Skeletal muscle cell (primary cell): Measurements from ENCODE around the gene KISS1.
"Not testable (repeated sequence)": the region's sequence is repeated elsewhere in the genome, so short reads cannot be mapped to it uniquely, and the experiment has no call there.

Experiments
- DNase-seq: peaks from one replicate; pipeline ENCODE4 v3.0.0-alpha.2; 2010; ENCODE audit warnings: low read depth
- H3K4me3 ChIP-seq: 2 replicates; pipeline ENCODE4 v1.5.1; 2011; ENCODE audit warnings: low read depth, mild to moderate bottlenecking, control low read depth, low read length, moderate library complexity

Gene KISS1

GRCh38 chr1:204196068-204196795 lies at the start of gene KISS1:
Gene KISS1 (minus strand): TSS chr1:204196491. CDS start chr1:204192876, 3,615 bp downstream.
- DNase-seq, result no peak
- H3K4me3 ChIP-seq, result no peak within 1 kb of the TSS

GRCh38 chr1:204242920-204243319 lies 46.6 kb upstream of the KISS1 start:
- H3K4me3 ChIP-seq, result no peak overlapping the region
- no peak for DNase-seq

GRCh38 chr1:204241914-204242313 lies 45.6 kb upstream of the KISS1 start:
- DNase-seq, result no peak
- no peak overlapping the region for H3K4me3 ChIP-seq

GRCh38 chr1:204241050-204241449 lies 44.8 kb upstream of the KISS1 start:
- H3K4me3 ChIP-seq, result no peak overlapping the region
- DNase-seq, result no peak

- DNase-seq, result no peak
- H3K4me3 ChIP-seq, result no peak overlapping the region
These were observed 43.9 kb upstream of the KISS1 start for GRCh38 chr1:204240233-204240632.

- DNase-seq, H3K4me3 ChIP-seq: not testable (repeated sequence)
These were observed 43.1 kb upstream of the KISS1 start for GRCh38 chr1:204239401-204239800.

- not testable (repeated sequence) for H3K4me3 ChIP-seq, DNase-seq
These were observed 42.2 kb upstream of the KISS1 start for GRCh38 chr1:204238520-204238919.

GRCh38 chr1:204237515-204237914 lies 41.2 kb upstream of the KISS1 start:
- not testable (repeated sequence) for H3K4me3 ChIP-seq, DNase-seq

GRCh38 chr1:204232526-204232925 lies 36.2 kb upstream of the KISS1 start:
- no peak overlapping the region for H3K4me3 ChIP-seq
- no peak for DNase-seq

GRCh38 chr1:204230211-204230610 lies 33.9 kb upstream of the KISS1 start:
- no peak for DNase-seq
- no peak overlapping the region for H3K4me3 ChIP-seq

- no peak for DNase-seq
- H3K4me3 ChIP-seq, result no peak overlapping the region
These were observed 32.6 kb upstream of the KISS1 start for GRCh38 chr1:204228896-204229295.

GRCh38 chr1:204227996-204228785 lies 31.9 kb upstream of the KISS1 start:
- DNase-seq, result no peak
- H3K4me3 ChIP-seq, result no peak overlapping the region

GRCh38 chr1:204227351-204227750 lies 31.1 kb upstream of the KISS1 start:
- DNase-seq, result no peak
- H3K4me3 ChIP-seq, result no peak overlapping the region

- DNase-seq, result no peak
These were observed 29.8 kb upstream of the KISS1 start for GRCh38 chr1:204225841-204226735.

GRCh38 chr1:204224655-204225054 lies 28.4 kb upstream of the KISS1 start:
- no peak for DNase-seq

More at GRCh38 chr1:204225841-204226735, 29.8 kb upstream of the KISS1 start:
- H3K4me3 ChIP-seq, result no peak overlapping the region

GRCh38 chr1:204223129-204223860 lies 27.0 kb upstream of the KISS1 start:
- no peak overlapping the region for H3K4me3 ChIP-seq
- no peak for DNase-seq

More at GRCh38 chr1:204224655-204225054, 28.4 kb upstream of the KISS1 start:
- no peak overlapping the region for H3K4me3 ChIP-seq

GRCh38 chr1:204222764-204223055 lies 26.4 kb upstream of the KISS1 start:
- no peak for DNase-seq
- H3K4me3 ChIP-seq, result no peak overlapping the region

- no peak for DNase-seq
- H3K4me3 ChIP-seq, result no peak overlapping the region
These were observed 25.9 kb upstream of the KISS1 start for GRCh38 chr1:204222006-204222763.

GRCh38 chr1:204221271-204221670 lies 25.0 kb upstream of the KISS1 start:
- DNase-seq, result no peak
- H3K4me3 ChIP-seq, result no peak overlapping the region
